ENCODE results near the gene BRWD1. TPM values are rescaled to one million over a fixed set of nuclear protein-coding genes. Genes with fewer than 3 reads are reported as not detected.

Gene BRWD1
- total and polyA plus RNA-seq, 2 donors from 2014 or later, result 9.1 to 43.9 TPM

DNA sequence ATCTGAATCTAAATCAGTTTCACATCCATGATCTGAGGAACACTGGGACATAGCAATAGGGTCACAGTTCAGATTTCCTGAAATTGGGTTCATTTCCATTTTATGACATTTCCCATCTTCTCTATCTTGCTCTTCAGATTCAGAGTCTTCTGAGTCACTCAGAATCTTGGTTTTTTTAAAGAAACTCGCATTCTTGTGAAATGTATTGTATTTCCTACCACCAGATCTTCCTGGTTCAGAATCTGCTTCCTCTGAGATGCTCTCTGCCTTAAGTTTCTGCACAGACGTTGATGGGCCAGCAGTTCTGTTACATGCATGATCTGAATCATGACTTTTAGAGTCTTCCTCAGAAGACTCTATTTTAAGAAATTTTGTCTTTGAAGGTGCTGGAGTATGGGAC lies 114.6 kb downstream of the BRWD1 start:
- Histone ChIP-seq H3K27me3 (ENCODE audit: control insufficient read depth, insufficient read depth, low read length) (no peaks in the 10 kb centered on the region), H3K4me1 (ENCODE audit: control insufficient read depth in 2 of 3, insufficient read depth in 2 of 3, low read depth in 1 of 3, low read length in 3 of 3) (no peaks in the 10 kb centered on the region), H3K9ac (ENCODE audit: low read length in 3 of 3) (no peak overlapping the region), H3K4me3 (ENCODE audit: low read length in 3 of 3) (no peak overlapping the region), H3K27ac (ENCODE audit: low read depth in 2 of 2, low read length in 2 of 2) (no peak overlapping the region), H3K9me3 (ENCODE audit: control insufficient read depth in 2 of 3, insufficient read depth in 1 of 3, low read length in 3 of 3) (no peaks in the 10 kb centered on the region), H3K36me3 (ENCODE audit: control insufficient read depth in 2 of 3, insufficient read depth in 3 of 3, low read length in 3 of 3) (peaks cover 16 to 59% (median 28%) of the 10 kb centered on the region in 3 donors)
- TF ChIP-seq, protein P1, sequence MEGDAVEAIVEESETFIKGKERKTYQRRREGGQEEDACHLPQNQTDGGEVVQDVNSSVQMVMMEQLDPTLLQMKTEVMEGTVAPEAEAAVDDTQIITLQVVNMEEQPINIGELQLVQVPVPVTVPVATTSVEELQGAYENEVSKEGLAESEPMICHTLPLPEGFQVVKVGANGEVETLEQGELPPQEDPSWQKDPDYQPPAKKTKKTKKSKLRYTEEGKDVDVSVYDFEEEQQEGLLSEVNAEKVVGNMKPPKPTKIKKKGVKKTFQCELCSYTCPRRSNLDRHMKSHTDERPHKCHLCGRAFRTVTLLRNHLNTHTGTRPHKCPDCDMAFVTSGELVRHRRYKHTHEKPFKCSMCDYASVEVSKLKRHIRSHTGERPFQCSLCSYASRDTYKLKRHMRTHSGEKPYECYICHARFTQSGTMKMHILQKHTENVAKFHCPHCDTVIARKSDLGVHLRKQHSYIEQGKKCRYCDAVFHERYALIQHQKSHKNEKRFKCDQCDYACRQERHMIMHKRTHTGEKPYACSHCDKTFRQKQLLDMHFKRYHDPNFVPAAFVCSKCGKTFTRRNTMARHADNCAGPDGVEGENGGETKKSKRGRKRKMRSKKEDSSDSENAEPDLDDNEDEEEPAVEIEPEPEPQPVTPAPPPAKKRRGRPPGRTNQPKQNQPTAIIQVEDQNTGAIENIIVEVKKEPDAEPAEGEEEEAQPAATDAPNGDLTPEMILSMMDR (IDR thresholded peaks at IDR 0.05; ENCODE audit: borderline replicate concordance, extremely low read depth, insufficient read depth), result no peak
- FAIRE-seq (no peak), DNase-seq (no peak)
- intact Hi-C loops (cut with DNase I), result no loop called here

DNA sequence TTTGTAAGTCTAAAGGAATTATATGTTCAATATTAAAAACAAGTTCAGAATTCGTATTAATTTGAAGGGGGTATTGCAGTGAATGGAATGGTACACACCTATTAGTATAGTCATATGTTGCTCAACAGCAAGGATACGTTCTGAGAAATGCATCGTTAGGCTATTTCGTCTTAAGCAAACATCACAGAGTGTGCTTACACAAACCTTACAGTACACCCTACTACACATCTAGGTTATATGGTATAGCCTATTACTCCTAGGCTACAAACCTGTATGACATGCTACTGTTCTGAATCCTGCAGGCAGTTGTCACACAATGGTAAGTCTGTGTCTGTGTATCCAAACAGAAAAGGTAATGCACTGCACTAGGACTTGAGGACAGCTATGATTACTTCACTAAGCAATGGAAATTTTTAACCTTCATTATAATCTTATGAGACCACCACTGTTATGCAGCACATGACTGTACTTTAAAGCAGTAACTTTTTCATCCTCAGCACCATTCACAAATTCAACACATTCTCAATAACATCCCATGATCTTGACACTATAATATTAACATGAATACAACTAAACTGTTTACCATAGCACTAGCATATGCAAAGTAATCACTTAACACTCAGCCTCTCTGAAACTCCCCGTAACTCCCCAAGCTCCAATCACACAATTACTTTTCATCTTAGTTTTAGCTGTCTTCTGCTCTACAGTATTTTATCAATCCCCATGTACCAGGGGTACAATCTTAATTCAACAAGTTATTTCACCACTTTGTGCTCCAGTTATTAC lies 115.8 kb downstream of the BRWD1 start:
- FAIRE-seq (no peak), DNase-seq (no peak)
- intact Hi-C loops (cut with DNase I), result no loop called here
- Histone ChIP-seq H3K4me1 (ENCODE audit: control insufficient read depth in 2 of 3, insufficient read depth in 2 of 3, low read depth in 1 of 3, low read length in 3 of 3) (no peaks in the 10 kb centered on the region), H3K27ac (ENCODE audit: low read depth in 2 of 2, low read length in 2 of 2) (no peak overlapping the region), H3K27me3 (ENCODE audit: control insufficient read depth, insufficient read depth, low read length) (no peaks in the 10 kb centered on the region), H3K4me3 (ENCODE audit: low read length in 3 of 3) (no peak overlapping the region), H3K9me3 (ENCODE audit: control insufficient read depth in 2 of 3, insufficient read depth in 1 of 3, low read length in 3 of 3) (no peaks in the 10 kb centered on the region), H3K36me3 (ENCODE audit: control insufficient read depth in 2 of 3, insufficient read depth in 3 of 3, low read length in 3 of 3) (peaks cover 16 to 53% (median 27%) of the 10 kb centered on the region in 3 donors), H3K9ac (ENCODE audit: low read length in 3 of 3) (no peak overlapping the region)
- TF ChIP-seq, protein P1 (IDR thresholded peaks at IDR 0.05; ENCODE audit: borderline replicate concordance, extremely low read depth, insufficient read depth), result no peak

DNA sequence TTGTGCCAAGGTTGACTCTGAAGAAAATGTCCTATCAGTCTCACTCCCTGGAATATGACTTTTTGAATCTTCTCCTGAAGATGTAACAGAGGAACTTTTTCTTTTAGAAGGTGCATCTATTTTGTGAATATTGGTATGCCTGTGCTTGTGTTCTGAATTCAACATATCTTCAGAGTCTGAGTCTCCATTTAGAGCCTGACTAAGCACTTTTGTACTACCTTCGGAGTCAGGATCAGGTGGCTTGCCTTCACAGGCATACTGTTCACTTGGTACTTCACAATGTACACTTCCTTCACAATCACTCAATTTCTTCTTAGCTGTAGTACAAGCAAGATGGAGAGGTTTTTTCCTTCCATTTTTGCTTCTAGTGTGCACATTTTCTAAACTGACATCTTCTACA lies 116.6 kb downstream of the BRWD1 start:
- DNase-seq (no peak), FAIRE-seq (no peak)
- TF ChIP-seq, protein P1 (IDR thresholded peaks at IDR 0.05; ENCODE audit: borderline replicate concordance, extremely low read depth, insufficient read depth), result no peak
- no peak overlapping the region for H3K27ac ChIP-seq (ENCODE audit: low read depth in 2 of 2, low read length in 2 of 2)
- H3K27me3 ChIP-seq (ENCODE audit: control insufficient read depth, insufficient read depth, low read length), result no peaks in the 10 kb centered on the region
- H3K9ac ChIP-seq (ENCODE audit: low read length in 3 of 3), result no peak overlapping the region
- no peaks in the 10 kb centered on the region for H3K9me3 ChIP-seq (ENCODE audit: control insufficient read depth in 2 of 3, insufficient read depth in 1 of 3, low read length in 3 of 3)
- H3K4me3 ChIP-seq (ENCODE audit: low read length in 3 of 3), result no peak overlapping the region
- H3K4me1 ChIP-seq (ENCODE audit: control insufficient read depth in 2 of 3, insufficient read depth in 2 of 3, low read depth in 1 of 3, low read length in 3 of 3), result no peaks in the 10 kb centered on the region
- H3K36me3 ChIP-seq (ENCODE audit: control insufficient read depth in 2 of 3, insufficient read depth in 3 of 3, low read length in 3 of 3), result peaks cover 16 to 46% (median 27%) of the 10 kb centered on the region in 3 donors
- intact Hi-C loops (cut with DNase I), result no loop called here
